IMR-90 (cell line): ENCODE data around the gene RANBP10. TPM values are rescaled to one million over a fixed set of nuclear protein-coding genes. Genes with fewer than 3 reads are reported as not detected.

Experiments used
- ATAC-seq: fragments of 200-7000 bp; cut with Tn5 transposase; 2 replicates; pipeline ENCODE4 v1.9.1; 2020; ENCODE audit warnings: low read depth, mild to moderate bottlenecking, moderate library complexity
- BruUV-seq: library from RNA; stranded (reverse); fragments of 400-500 nt; replicated peaks from 2 replicates; lab custom pipeline; 2021; lab: Mats Ljungman, UMichigan
- CTCF ChIA-PET: fragments of 300-600 bp; formaldehyde crosslinking; extraction: SDS; loops from one replicate; lab custom pipeline; 2021; ENCODE audit warnings: antibody characterized with exemption; lab: Yijun Ruan, JAX
- POLR2A ChIA-PET: fragments of 300-600 bp; sonication (Branson Sonifier 250); formaldehyde crosslinking; loops from one replicate; lab custom pipeline; 2022; ENCODE audit warnings: antibody characterized with exemption; ENCODE audit not compliant: unreplicated experiment; lab: Charles Lee
- DNase-seq: peaks from one replicate; pipeline ENCODE4 v3.0.0; 2013
- H2AFZ ChIP-seq: replicated peaks from 2 replicates; pipeline ENCODE3; 2013; ENCODE audit warnings: low read length, mild to moderate bottlenecking; ENCODE audit not compliant: poor library complexity
- H2AK5ac ChIP-seq: 2 replicates; pipeline ENCODE4 v1.6.1; 2013; ENCODE audit warnings: low read depth, low read length, inconsistent platforms
- H2AK9ac ChIP-seq: replicated peaks from 2 replicates; pipeline ENCODE3; 2013; ENCODE audit warnings: mild to moderate bottlenecking, low read depth, low read length, moderate library complexity; ENCODE audit not compliant: poor library complexity
- H2BK120ac ChIP-seq: 2 replicates; pipeline ENCODE4 v1.6.1; 2013; ENCODE audit warnings: low read depth, low read length, inconsistent platforms
- H2BK15ac ChIP-seq: 3 replicates; pipeline ENCODE4 v1.6.1; 2013; ENCODE audit warnings: low read depth, low read length, inconsistent platforms
- H2BK20ac ChIP-seq: 2 replicates; pipeline ENCODE4 v1.6.1; 2013; ENCODE audit warnings: low read depth, mild to moderate bottlenecking, inconsistent platforms, low read length, moderate library complexity
- H2BK5ac ChIP-seq: 2 replicates; pipeline ENCODE4 v1.6.1; 2013; ENCODE audit warnings: mild to moderate bottlenecking, low read depth, low read length, inconsistent platforms; ENCODE audit not compliant: poor library complexity, severe bottlenecking
- H3K14ac ChIP-seq: replicated peaks from 2 replicates; pipeline ENCODE4 v1.6.1; 2013; ENCODE audit warnings: low read depth, low read length, inconsistent platforms
- H3K18ac ChIP-seq: 2 replicates; pipeline ENCODE4 v1.6.1; 2013; ENCODE audit warnings: low read depth, low read length, control low read depth
- H3K23ac ChIP-seq: 2 replicates; pipeline ENCODE4 v1.6.1; 2013; ENCODE audit warnings: low read depth, low read length, inconsistent platforms
- H3K27ac ChIP-seq: 2 replicates; pipeline ENCODE4 v1.5.1; 2013; ENCODE audit warnings: mild to moderate bottlenecking, control low read depth, low read length; ENCODE audit not compliant: insufficient read depth
- H3K27me3 ChIP-seq: 2 replicates; pipeline ENCODE4 v1.6.1; 2013; ENCODE audit warnings: low read length; ENCODE audit not compliant: control insufficient read depth, insufficient read depth
- H3K36me3 ChIP-seq: 2 replicates; pipeline ENCODE4 v1.6.1; 2013; ENCODE audit warnings: low read length, mixed read lengths; ENCODE audit not compliant: control insufficient read depth, insufficient read depth
- H3K4ac ChIP-seq: 2 replicates; pipeline ENCODE4 v1.6.1; 2013; ENCODE audit warnings: low read depth, low read length, inconsistent platforms
- H3K4me1 ChIP-seq: 2 replicates; pipeline ENCODE4 v1.6.1; 2013; ENCODE audit warnings: low read length, mixed read lengths; ENCODE audit not compliant: control insufficient read depth, insufficient read depth
- H3K4me2 ChIP-seq: 2 replicates; pipeline ENCODE4 v1.6.1; 2013; ENCODE audit warnings: low read depth, mild to moderate bottlenecking, control low read depth, low read length, moderate library complexity
- H3K4me3 ChIP-seq: 2 replicates; pipeline ENCODE4 v1.5.1; 2013; ENCODE audit warnings: low read depth, mild to moderate bottlenecking, control low read depth, low read length, moderate library complexity; ENCODE audit not compliant: insufficient read depth
- H3K56ac ChIP-seq: 2 replicates; pipeline ENCODE4 v1.6.1; 2013; ENCODE audit warnings: low read length, inconsistent platforms; ENCODE audit not compliant: insufficient read depth; ENCODE audit errors: extremely low read depth
- H3K79me1 ChIP-seq, 2 experiments: 2 replicates each; pipeline ENCODE4 v1.6.1; 2013; ENCODE audit warnings: low read length in 2 of 2, inconsistent platforms in 1 of 2, low read depth in 1 of 2
- H3K9ac ChIP-seq: 2 replicates; pipeline ENCODE4 v1.6.1; 2013; ENCODE audit warnings: low read depth, low read length, control low read depth
- H3K9me1 ChIP-seq: 2 replicates; pipeline ENCODE4 v1.6.1; 2013; ENCODE audit warnings: low read length, inconsistent platforms; ENCODE audit not compliant: insufficient read depth
- H3K9me3 ChIP-seq: 2 replicates; pipeline ENCODE4 v1.6.1; 2013; ENCODE audit warnings: low read length; ENCODE audit not compliant: control insufficient read depth, insufficient read depth
- H4K20me1 ChIP-seq: 2 replicates; pipeline ENCODE4 v1.6.1; 2013; ENCODE audit warnings: low read length, inconsistent platforms; ENCODE audit not compliant: insufficient read depth
- H4K5ac ChIP-seq: 2 replicates; pipeline ENCODE4 v1.6.1; 2013; ENCODE audit warnings: mild to moderate bottlenecking, low read depth, low read length, control low read depth
- H4K8ac ChIP-seq, 2 experiments: 2 replicates each; pipeline ENCODE4 v1.6.1; 2013; ENCODE audit warnings: low read depth in 2 of 2, low read length in 2 of 2, control low read depth in 1 of 2, inconsistent platforms in 1 of 2
- H4K91ac ChIP-seq: 2 replicates; pipeline ENCODE4 v1.6.1; 2013; ENCODE audit warnings: low read depth, low read length, inconsistent platforms; ENCODE audit not compliant: insufficient read depth
- BHLHE40 ChIP-seq: fragments of 150-350 bp; IDR thresholded peaks from 2 replicates; pipeline ENCODE4 v1.6.1; 2016; ENCODE audit warnings: mild to moderate bottlenecking, low read depth, low read length
- CHD1 ChIP-seq: IDR thresholded peaks from 2 replicates; pipeline ENCODE4 v1.6.1; 2012; ENCODE audit warnings: low read depth, low read length, improper control_type of control experiment
- ELK1 ChIP-seq: fragments of 150-350 bp; IDR thresholded peaks from 2 replicates; pipeline ENCODE4 v1.6.1; 2016; ENCODE audit warnings: low read depth, mild to moderate bottlenecking, low read length, moderate library complexity, borderline replicate concordance
- MXI1 ChIP-seq: IDR thresholded peaks from 2 replicates; pipeline ENCODE4 v1.6.1; 2012; ENCODE audit warnings: low read depth, mild to moderate bottlenecking, low read length, moderate library complexity, borderline replicate concordance
- NFE2L2 ChIP-seq: fragments of 150-350 bp; IDR thresholded peaks from 2 replicates; pipeline ENCODE4 v1.6.1; 2016; ENCODE audit warnings: low read depth, mild to moderate bottlenecking, low read length
- POLR2A ChIP-seq: IDR thresholded peaks from 2 replicates; pipeline ENCODE4 v1.6.1; 2012; ENCODE audit warnings: mild to moderate bottlenecking, low read depth, low read length
- USF2 ChIP-seq: fragments of 150-350 bp; IDR thresholded peaks from 2 replicates; pipeline ENCODE4 v1.6.1; 2017; ENCODE audit warnings: mild to moderate bottlenecking, antibody characterized with exemption, low read length, low read depth
- WGBS, 2 experiments: methylation state at CpG; one replicate each; pipeline versions ENCODE4 v1.1.5 to v1.1.7; 2013; ENCODE audit warnings: missing lambda C conversion rate in 2 of 2; ENCODE audit not compliant: insufficient read length in 1 of 2; ENCODE audit errors: extremely low coverage in 2 of 2; 5-methylcytosine and 5-hydroxymethylcytosine counted together
- dilution Hi-C: fragments of 300-500 bp; cut with HindIII; formaldehyde crosslinking; loops from one replicate; pipeline ENCODE4 v1.14.3; 2018; ENCODE audit warnings: low sequenced_read_pairs; ENCODE audit not compliant: unreplicated experiment
- in situ Hi-C: fragments of 300-500 bp; cut with MboI; formaldehyde crosslinking; loops from 3 replicates; pipeline ENCODE4 v1.14.3; 2019; ENCODE audit warnings: low sequenced_read_pairs, inconsistent platforms, mixed read lengths
- intact Hi-C: fragments of 100-400 bp; cut with micrococcal nuclease; formaldehyde crosslinking; loops from 2 replicates; pipeline ENCODE4 v1.10.0; 2022
- polyA plus RNA-seq, 3 experiments: library from polyadenylated mRNA; depleted of rRNA; stranded (reverse); fragments of >200 nt; gene quantifications; 2 replicates each; pipeline ENCODE4 v1.2.3, GENCODE V29; 2012; ENCODE audit warnings: low replicate concordance in 1 of 3
- total RNA-seq: library from RNA; depleted of rRNA; stranded (reverse); fragments of >200 nt; gene quantifications from 2 replicates; pipeline ENCODE4 v1.2.3, GENCODE V29; 2012

RANBP10 gene
- total and polyA plus RNA-seq, 2 of the 4 experiments (the other 2 are of a cell fraction) = 2.7 to 12.1 TPM

DNA sequence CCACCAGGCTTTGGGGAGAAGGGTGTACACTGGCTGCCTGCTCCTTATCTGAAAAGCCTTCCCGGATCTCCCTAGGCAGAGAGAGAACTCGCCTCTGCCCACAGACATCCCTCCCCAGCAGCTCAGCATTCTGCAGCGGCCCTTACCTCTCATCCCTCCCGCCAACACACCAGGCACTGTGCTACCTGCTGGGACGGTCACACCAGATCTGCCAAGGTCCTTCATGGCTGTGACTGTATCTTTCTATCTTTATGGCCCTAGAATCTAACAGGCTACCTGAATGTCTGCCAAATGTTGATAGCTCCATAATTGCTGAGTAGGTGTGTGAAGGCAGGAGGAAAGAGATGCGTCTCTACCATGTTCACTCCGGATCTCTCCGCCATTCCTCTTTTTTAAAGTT lies 8.2 kb upstream of the RANBP10 start:
- H4K5ac ChIP-seq = no peak overlapping the region
- dilution Hi-C loops (no loop called here), in situ Hi-C loops (loop anchor here (5.0 kb wide), 1 partner anchor 113 kb away; no protein-coding TSS in a partner anchor), intact Hi-C loops (no loop called here)
- no peak for DNase-seq
- 0 out of 2 replicates have a peak, but pooled peaks cover 2% of the 10 kb centered on the region for H3K27me3 ChIP-seq
- no peaks in the 10 kb centered on the region for H3K4me1 ChIP-seq
- no peak overlapping the region for H2AK9ac ChIP-seq
- H3K9me3 ChIP-seq = no peaks in the 10 kb centered on the region
- H3K4me3 ChIP-seq = no peak overlapping the region
- H3K23ac ChIP-seq = no peak overlapping the region
- BruUV-seq = no TSS peak
- no peaks in the 10 kb centered on the region for H3K9me1 ChIP-seq
- no peak overlapping the region for H2BK120ac ChIP-seq
- no peak overlapping the region for H2BK20ac ChIP-seq
- POLR2A ChIA-PET = interaction anchor here (0.6 kb wide), 1 partner anchor 1446 kb away, joined by 5 read pairs; no protein-coding TSS in a partner anchor
- H3K27ac ChIP-seq = no peak overlapping the region
- CTCF ChIA-PET = no interaction called here
- no peaks in the 10 kb centered on the region for H3K79me1 ChIP-seq
- H2AFZ ChIP-seq = no peak overlapping the region
- H2BK5ac ChIP-seq = no peak overlapping the region
- H3K36me3 ChIP-seq = no peaks in the 10 kb centered on the region
- no peak for TF ChIP-seq MXI1
- TF ChIP-seq NFE2L2 = no peak
- TF ChIP-seq CHD1 = no peak
- TF ChIP-seq BHLHE40 = no peak
- TF ChIP-seq ELK1 = no peak
- no peak for TF ChIP-seq POLR2A
- TF ChIP-seq USF2 = no peak
- H3K14ac ChIP-seq = no peak overlapping the region
- H3K9ac ChIP-seq = no peak overlapping the region
- H3K56ac ChIP-seq = no peak overlapping the region
- WGBS, 2 experiments = 61% methylated on average over 2 of the region's 8 CpGs; no CpG with 5 or more reads in 1 of the 2 experiments
- H4K20me1 ChIP-seq = no peaks in the 10 kb centered on the region
- H2BK15ac ChIP-seq = no peak overlapping the region
- H3K4ac ChIP-seq = no peak overlapping the region
- no peak overlapping the region for H3K18ac ChIP-seq
- no peak overlapping the region for H3K4me2 ChIP-seq
- H4K8ac ChIP-seq = no peak overlapping the region
- ATAC-seq = no peak
- no peak overlapping the region for H4K91ac ChIP-seq
- no peak overlapping the region for H2AK5ac ChIP-seq
